ENCODE data around the gene TANGO6.

The TANGO6 gene

DNA sequence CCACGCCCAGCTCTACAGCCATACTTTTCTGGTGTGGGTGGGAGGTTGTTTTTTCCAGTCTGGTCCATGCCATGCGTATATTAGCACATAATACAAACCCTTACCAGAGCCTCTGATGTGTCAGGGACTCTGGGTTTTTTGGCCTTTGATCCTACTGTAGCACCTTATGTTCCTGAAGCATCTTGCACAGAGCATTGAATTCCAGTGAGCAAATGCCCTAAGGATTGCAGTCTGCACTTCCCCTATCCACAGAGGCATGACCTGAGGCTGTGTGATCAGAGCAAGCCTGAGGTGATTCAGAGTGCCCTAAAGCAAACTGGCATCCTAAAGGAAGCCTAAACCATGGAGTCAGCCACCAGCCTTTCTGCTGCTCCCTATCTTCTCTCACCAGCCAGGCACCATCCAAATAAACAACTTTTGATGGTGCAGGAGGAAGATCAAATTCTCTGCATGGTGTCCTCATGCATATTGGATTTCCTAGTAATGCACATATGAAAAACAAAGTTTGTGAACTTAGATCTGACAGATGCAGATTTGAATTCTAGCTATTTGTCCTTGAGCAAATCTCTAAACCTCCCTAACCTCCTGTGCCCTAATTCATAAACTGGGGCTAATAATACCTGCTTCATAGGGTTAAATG, 220.9 kb downstream of the TANGO6 start:
- DNase-seq: no peak

DNA sequence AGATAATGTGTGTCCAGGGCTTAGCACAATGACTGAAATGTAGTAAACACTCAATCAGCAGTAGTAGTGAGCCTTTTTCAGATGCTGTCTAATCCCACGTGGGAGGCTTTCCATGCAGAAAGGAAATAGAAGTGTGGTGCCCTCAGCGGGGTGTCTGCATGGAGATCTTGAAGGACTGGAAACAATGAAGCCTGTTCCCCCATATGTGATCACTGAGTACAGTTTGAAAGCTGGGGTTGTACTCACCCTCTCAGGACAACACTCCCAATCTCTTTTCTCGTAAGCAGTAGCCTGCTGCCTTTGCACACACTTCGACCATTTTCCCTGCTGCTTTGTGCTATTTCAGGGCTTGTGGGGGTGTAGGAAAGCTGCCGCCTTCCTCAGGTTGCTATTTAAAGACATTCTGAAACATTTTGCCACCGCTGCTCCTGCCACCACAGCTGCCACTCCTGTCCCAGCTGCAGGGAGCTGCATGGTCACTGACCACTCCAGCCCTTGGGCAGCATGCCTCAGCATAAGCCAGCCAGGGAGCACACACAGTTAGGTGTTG, 221.5 kb downstream of the TANGO6 start:
- DNase-seq: no peak

GRCh38 chr16:69069504-69069903, 226.2 kb downstream of the TANGO6 start:
- no peak for DNase-seq

DNA sequence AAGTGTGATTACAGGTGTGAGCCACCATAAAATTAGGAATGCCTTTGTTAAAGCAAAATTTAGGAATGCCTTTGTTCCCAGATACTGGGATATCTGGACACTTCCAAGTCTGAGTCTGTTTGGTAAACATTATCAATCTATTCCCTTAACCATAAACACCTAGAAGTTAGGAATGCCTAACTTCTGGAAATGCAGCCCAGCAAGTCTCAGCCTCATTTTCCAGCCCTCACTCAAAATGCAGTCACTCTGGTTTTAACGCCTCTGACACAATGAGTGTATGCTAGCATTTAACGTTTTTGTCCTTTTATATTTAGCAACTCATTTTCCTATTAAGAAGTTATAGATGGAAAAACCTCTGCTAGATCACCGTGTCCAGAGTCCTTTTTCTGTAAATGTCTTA, 227.7 kb downstream of the TANGO6 start:
- no peak for DNase-seq

GRCh38 chr16:69072640-69072974, 229.3 kb downstream of the TANGO6 start:
- DNase-seq: no peak

DNA sequence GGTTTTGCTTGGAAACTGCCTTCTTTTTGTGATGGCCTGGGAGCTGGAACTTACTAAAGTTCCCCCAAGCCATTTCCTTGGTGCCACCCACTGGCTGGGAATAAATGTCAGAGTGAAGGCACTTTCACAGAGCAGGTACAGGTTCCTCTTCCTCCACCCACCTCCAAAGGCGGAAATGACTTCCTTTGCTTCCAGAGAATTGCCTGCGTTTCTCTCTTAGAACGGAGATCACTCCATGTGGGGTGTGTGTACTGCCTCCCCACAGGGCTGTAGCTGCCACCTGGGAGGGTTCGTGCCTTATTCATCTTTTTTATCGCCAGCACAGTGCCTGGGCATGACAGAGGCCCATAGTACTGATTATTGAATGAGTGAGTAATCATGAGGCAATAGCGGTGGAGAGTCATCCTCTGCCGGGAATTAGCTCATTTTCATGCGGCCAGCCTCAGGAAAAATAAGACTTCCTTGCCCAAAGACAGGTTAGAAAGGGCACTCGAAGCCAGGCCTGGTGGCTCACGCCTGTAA, 229.9 kb downstream of the TANGO6 start:
- DNase-seq: no peak

DNA sequence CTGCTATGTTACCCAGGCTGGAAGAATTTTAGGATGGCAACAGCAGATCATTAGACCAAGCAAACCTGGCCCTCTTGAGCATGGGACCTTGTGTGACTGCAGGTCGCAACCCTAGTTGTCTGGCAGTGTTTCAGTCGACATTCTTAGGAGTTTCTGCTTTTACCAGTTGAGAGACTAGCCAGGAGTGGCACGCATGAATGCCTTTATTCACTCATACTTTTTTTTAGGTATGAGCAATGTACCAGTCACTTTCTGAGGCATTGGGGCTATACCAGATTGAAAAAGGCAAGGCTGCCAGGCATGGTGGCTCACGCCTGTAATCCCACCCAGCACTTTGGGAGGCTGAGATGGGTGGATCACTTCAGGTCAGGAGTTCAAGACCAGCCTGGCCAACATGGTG, 233.9 kb downstream of the TANGO6 start:
- DNase-seq: no peak

DNA sequence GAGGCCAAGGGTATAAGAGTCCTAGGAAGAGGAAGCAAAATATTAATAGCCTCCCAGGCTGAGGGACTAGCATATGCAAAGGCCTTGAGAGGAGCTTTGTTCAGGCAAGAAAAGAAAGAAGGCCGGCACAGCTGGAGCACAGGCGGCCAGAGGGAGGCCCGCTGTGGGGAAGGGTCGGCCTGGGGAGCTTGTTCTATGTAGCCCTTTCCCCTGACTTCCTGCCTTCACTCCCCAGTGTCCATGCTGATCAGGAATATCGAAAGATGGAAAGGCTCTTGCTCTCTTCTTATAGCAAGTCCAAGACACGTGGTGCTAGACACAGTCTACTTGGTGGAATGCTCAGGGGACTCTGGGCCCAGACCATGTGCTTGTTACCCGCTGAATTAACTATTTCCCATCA, 234.7 kb downstream of the TANGO6 start:
- no peak for DNase-seq

DNA sequence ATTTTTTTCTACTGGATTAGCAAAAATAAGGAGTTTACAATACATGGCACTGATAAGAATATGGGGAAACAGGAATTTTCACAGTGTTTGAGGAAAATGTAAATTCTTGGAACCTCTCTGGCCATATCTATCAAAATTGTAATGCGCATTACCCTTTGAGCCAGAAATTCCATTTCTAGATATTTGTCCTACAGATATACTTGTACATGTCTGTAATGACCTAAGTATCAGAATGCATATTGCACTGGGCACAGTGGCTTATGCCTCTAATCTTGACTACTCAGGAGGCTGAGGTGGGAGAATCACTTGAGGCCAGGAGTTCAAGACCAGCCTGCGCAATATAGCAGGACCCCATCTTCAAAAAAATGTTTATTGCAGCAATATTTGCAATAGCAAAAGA, 236.4 kb downstream of the TANGO6 start:
- no peak for DNase-seq

- no peak for DNase-seq
Measured at GRCh38 chr16:69083306-69083941, 240.1 kb downstream of the TANGO6 start.

GRCh38 chr16:69084289-69084688, 241.0 kb downstream of the TANGO6 start:
- DNase-seq: no peak

DNA sequence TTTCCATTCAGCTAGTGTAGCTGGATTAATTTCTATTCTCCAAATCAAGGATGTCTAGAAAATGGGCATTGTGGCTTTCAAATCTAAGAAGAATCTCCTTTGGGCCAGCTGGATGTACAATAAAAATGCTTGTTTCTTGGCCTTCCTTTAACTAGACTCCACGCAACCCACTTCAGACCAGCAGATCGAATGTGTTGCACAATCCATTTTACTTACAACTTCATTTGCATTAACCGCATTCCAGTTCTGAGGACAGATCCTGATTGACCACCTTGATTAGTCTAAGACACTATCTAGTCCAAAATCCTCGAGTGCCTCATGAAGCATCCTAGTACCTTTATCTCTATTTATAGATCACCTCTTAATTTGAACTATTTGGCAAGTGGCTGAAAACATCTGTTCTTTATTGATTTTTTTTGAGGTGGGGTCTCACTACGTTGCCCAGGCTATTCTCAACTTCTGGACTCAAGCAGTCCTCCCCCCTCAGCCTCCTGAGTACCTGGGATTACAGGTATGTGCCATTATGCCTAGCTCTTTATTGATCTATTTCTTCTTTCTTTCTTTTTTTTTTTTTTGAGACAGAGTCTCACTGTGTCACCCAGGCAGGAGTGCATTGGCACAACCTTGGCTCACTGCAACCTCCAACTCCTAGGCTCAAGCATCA, 241.8 kb downstream of the TANGO6 start:
- no peak for DNase-seq

DNA sequence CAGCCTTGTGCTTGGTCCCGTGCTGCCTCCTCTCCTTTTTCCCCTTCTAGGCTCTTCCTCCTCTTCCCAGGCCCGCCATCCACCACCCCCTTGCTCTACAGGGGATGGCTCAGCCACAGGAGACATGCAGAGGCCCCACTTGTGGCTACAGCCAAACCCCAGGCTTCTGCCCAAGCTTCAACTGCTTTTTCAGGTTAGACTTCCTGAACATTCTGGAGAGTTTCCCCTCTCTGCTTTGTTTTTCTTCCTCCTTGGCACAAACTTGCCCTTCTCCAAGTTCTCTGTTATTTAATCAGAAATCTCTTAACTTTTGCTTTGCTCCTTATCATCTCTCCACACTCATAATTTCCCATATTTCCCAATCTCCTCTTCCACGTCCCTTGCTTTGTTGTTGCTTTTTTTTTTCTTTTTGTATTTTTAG, 243.8 kb downstream of the TANGO6 start:
- no peak for DNase-seq

DNA sequence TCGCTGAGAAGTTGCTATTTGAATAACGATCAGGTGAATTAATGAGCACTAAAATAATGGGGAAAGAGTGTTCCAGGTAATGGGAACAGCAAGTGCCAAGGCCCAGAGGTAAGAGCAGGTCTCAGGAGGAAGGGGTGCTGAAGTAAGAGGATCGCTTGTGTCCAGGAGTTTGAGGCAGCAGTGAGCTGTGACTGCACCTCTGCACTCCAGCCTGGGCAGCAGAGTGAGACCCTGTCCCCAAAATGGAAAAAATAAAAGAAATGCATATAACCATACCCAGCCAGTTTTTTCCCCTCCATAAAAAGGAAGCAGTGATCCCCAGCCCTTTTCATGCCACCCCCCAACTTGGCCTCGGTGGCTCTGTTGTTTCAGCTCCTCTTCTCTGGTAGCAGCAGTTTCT, 245.4 kb downstream of the TANGO6 start:
- DNase-seq: no peak

GRCh38 chr16:69089091-69089910, 246.0 kb downstream of the TANGO6 start:
- DNase-seq: no peak

- no peak for DNase-seq
Measured at GRCh38 chr16:69093974-69094373, 250.6 kb downstream of the TANGO6 start.

DNA sequence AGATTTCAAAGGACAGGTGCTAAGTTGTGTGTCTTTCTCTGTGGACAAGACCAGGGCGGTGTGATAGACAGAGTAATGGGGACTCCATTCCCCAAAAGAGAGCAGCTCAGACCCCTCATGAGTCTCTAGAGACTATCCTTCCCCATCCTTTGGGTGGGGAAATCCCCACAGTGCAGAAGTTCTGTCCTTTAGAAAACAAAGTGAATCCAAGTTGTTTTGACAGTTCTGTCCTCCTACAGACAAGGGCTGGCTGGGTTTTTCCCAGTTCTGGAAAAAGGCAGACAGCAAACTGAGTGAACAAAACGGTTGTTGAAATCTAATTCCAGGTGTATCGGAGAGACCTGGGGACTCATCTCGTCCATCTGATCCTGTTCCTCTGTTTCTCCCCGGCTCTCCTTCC, 251.2 kb downstream of the TANGO6 start:
- DNase-seq: no peak

DNA sequence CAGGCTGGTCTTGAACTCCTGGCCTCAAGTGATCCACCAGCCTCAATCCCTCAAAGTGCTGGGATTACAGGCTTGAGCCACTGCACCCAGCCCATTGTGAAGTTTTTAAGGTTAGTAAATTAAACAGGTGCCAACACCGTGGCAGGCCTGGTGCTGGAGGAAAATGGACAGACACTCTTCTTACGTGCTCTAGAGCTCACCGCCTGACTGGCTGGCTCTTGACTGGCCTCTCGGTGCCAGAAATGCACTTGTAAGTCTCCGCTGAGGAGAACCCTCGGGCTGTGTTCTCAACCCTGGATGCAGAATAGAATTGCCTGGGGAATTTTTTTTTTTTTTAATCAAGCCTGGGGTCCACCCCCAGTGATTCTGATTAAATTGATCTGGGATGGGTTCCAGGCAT, 251.9 kb downstream of the TANGO6 start:
- DNase-seq: no peak

GRCh38 chr16:69100071-69100691, 256.9 kb downstream of the TANGO6 start:
- DNase-seq: no peak

DNA sequence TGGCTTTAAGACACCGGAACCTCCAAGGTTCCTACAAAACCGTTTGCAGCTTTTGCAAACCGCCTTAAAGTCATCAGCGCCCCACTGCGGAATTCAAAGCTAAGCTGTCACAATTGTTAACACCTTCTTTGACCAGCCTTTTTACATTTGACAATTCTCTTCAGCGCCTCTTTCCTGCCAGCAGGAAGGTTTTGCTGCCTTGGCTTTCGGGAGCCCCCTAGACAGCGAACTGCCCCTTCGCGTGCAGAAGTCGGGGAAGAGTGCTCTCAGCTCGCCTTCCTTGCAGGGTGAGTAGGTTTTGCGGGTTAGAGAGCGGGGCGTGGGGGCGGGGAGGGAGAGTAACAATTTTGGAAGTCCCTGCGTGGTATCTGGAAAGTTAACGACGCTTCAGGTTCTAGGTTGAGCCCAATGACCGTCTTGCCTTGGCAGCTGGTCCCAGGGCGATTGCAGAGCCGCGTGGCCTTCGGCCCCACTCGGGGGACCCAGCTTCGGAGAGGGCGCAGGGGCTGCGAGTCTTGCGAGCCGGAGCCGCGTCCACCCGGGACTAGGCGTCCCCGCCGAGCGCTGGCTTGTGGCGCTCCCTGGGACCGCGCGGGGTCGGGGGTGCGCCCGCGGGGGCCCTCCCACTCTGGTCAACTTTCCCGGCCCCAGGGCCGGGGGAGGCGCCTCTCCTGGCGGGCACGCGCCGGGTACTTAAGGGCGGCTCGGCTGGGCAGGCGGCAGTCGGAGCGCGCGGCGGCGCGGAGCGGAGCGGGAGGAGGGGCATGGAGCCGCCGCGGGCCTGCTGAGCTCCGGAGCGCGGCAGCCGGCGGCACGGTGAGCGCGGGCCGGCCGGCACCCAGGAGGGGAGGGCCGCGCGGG, 262.4 kb downstream of the TANGO6 start, which contains the start of gene HAS3:
HAS3 (plus strand) TSS at position 153 of the 861 bp plus-strand sequence. CDS start 3,743 bp downstream, outside the sequence.
- peak; percentile 39 for DNase-seq
